Ovary (tissue), 3 donors: ENCODE results near the gene ST6GALNAC2.

Source experiments
- EP300 ChIP-seq: sonication (generic); formaldehyde crosslinking; IDR thresholded peaks from one replicate; pipeline ENCODE4 v1.6.1; 2017; ENCODE audit warnings: antibody characterized with exemption
- POLR2A ChIP-seq: fragments of 450-650 bp; IDR thresholded peaks from one replicate; pipeline ENCODE4 v1.6.1; 2017; ENCODE audit warnings: antibody characterized with exemption, mild to moderate bottlenecking, moderate library complexity
- TF ChIP-seq, protein P1 (sequence below), 3 donors: fragments of 450-650 bp in 2 of 3; fragments of 200-600 bp in 1 of 3; IDR thresholded peaks; one replicate each; pipeline versions ENCODE4 v1.5.1 to v1.8.0; 2016 to 2022; ENCODE audit warnings: antibody characterized with exemption in 3 of 3, mild to moderate bottlenecking in 1 of 3
- donor health status: DM: no; HTN: no; CAD: no.

DNA sequence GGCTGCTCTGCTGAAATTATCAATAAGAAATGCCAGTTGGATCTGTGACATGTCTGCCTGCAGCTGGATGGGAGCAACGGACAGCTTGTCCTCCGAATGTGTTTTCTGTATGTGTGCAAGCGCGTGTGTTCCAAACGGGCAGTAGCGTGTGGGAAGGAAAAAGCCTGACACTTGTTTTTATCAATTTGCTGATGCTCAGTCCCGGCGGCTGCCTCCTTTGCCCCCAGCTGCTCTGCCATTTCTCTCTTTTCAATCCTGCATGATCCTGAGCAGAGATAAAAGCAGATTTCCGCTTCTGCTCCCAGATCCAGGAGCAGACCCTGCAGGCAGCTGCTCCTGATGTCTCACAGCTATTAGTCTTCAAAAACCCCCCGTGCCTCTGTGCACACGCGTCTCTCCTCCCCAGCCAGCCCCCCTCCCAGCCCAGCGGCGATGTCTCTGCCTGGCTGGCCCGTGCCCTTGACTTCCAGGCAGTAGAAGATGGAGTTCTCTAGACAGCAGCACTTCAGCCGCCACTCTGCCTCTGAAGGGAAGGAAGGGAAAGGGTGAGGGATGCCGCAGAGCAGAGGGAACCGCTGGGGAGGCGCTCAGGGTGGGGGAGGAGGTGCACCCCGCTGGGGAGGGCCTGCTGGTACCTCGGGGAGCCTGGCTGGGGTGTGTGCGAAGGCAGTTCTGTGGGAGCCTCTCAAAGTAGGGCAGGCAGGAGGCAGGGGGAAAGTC is 41.7 kb downstream of the ST6GALNAC2 start:
- TF ChIP-seq EP300 = no peak
- TF ChIP-seq, protein P1, sequence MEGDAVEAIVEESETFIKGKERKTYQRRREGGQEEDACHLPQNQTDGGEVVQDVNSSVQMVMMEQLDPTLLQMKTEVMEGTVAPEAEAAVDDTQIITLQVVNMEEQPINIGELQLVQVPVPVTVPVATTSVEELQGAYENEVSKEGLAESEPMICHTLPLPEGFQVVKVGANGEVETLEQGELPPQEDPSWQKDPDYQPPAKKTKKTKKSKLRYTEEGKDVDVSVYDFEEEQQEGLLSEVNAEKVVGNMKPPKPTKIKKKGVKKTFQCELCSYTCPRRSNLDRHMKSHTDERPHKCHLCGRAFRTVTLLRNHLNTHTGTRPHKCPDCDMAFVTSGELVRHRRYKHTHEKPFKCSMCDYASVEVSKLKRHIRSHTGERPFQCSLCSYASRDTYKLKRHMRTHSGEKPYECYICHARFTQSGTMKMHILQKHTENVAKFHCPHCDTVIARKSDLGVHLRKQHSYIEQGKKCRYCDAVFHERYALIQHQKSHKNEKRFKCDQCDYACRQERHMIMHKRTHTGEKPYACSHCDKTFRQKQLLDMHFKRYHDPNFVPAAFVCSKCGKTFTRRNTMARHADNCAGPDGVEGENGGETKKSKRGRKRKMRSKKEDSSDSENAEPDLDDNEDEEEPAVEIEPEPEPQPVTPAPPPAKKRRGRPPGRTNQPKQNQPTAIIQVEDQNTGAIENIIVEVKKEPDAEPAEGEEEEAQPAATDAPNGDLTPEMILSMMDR (IDR thresholded peaks at IDR 0.05) = no peak
- no peak for TF ChIP-seq POLR2A
